Esophagus muscularis mucosa (tissue), 4 donors: ENCODE results near the gene CSK. TPM values are rescaled to one million over a fixed set of nuclear protein-coding genes. Genes with fewer than 3 reads are reported as not detected.

Experiments
- DNase-seq: peaks from one replicate; pipeline ENCODE4 v3.0.0-alpha.2; 2017; ENCODE audit errors: extremely low spot score
- H3K27ac ChIP-seq, 4 donors: fragments of 200-600 bp; sonication (generic); replicated peaks in 1 of 4; 1 replicate in 3 of 4; 2 replicates in 1 of 4; pipeline ENCODE4 v1.5.1; 2016 to 2019; ENCODE audit warnings: mild to moderate bottlenecking in 1 of 4
- H3K27me3 ChIP-seq, 4 donors: fragments of 200-600 bp; sonication (generic); one replicate each; pipeline versions ENCODE4 v1.5.1 to v1.6.0; 2016 to 2019
- H3K36me3 ChIP-seq, 4 donors: fragments of 200-600 bp; sonication (generic); one replicate each; pipeline ENCODE4 v1.5.1; 2016 to 2019
- H3K4me1 ChIP-seq, 4 donors: fragments of 200-600 bp; sonication (generic); one replicate each; pipeline ENCODE4 v1.5.1; 2016 to 2019
- H3K4me3 ChIP-seq, 4 donors: fragments of 200-600 bp; sonication (generic); 1 replicate in 2 of 4; 2 replicates in 2 of 4; pipeline ENCODE4 v1.5.1; 2016 to 2019; ENCODE audit warnings: mild to moderate bottlenecking in 4 of 4, moderate library complexity in 1 of 4
- H3K9me3 ChIP-seq, 4 donors: fragments of 200-600 bp; sonication (generic); 1 replicate in 3 of 4; 2 replicates in 1 of 4; pipeline ENCODE4 v1.5.1; 2016 to 2019
- EP300 ChIP-seq: sonication (generic); formaldehyde crosslinking; IDR thresholded peaks from one replicate; pipeline ENCODE4 v1.6.1; 2017; ENCODE audit warnings: antibody characterized with exemption
- POLR2A ChIP-seq: fragments of 450-650 bp; IDR thresholded peaks from one replicate; pipeline ENCODE4 v1.6.1; 2017; ENCODE audit warnings: antibody characterized with exemption, moderate library complexity, mild to moderate bottlenecking, low read depth
- POLR2AphosphoS5 ChIP-seq, 2 donors: sonication (generic); formaldehyde crosslinking; IDR thresholded peaks; one replicate each; pipeline ENCODE4 v1.6.1; 2017; ENCODE audit warnings: antibody characterized with exemption in 2 of 2
- WGBS: methylation state at CpG from one replicate; pipeline ENCODE4 v1.1.5; 2018; 5-methylcytosine and 5-hydroxymethylcytosine counted together
- intact Hi-C: fragments of 100-400 bp; cut with DNase I; formaldehyde crosslinking; loops from one replicate; pipeline ENCODE4 v1.15.1; 2023
- total RNA-seq, 4 donors: library from RNA; depleted of rRNA; stranded (reverse); fragments of >200 nt; gene quantifications; one replicate each; pipeline versions ENCODE4 v1.1.0 to v1.2.1, GENCODE V29; 2016
- TF ChIP-seq, protein P1 (sequence below), 3 experiments: fragments of 200-600 bp in 2 of 3; fragments of 450-650 bp in 1 of 3; sonication (generic) in 2 of 3; IDR thresholded peaks; one replicate each; pipeline ENCODE4 v1.5.1; 2017 to 2019; ENCODE audit warnings: antibody characterized with exemption in 3 of 3, mild to moderate bottlenecking in 2 of 3, moderate library complexity in 1 of 3

CSK gene
- total RNA-seq, 4 donors from 2014 or later, result 14.0 to 28.7 (median 21.9) TPM

GRCh38 chr15:74786551-74787165, 4.8 kb downstream of the CSK start:
- peaks cover 85 to 93% (median 88%) of the 10 kb centered on the region in 4 donors for H3K4me1 ChIP-seq
- no peaks in the 10 kb centered on the region for H3K9me3 ChIP-seq
- H3K27me3 ChIP-seq, result no peaks in the 10 kb centered on the region
- no peaks in the 10 kb centered on the region for H3K36me3 ChIP-seq
- DNase-seq, result no peak
- 59% methylated on average over 6 of the region's 7 CpGs for WGBS
- no peak overlapping the region for H3K4me3 ChIP-seq
- intact Hi-C loops, result no loop called here
- peak overlapping the region; percentile 56 to 72 (median 60) for H3K27ac ChIP-seq
- TF ChIP-seq POLR2AphosphoS5 (IDR thresholded peaks at IDR 0.05), result no peak
- TF ChIP-seq, protein P1, sequence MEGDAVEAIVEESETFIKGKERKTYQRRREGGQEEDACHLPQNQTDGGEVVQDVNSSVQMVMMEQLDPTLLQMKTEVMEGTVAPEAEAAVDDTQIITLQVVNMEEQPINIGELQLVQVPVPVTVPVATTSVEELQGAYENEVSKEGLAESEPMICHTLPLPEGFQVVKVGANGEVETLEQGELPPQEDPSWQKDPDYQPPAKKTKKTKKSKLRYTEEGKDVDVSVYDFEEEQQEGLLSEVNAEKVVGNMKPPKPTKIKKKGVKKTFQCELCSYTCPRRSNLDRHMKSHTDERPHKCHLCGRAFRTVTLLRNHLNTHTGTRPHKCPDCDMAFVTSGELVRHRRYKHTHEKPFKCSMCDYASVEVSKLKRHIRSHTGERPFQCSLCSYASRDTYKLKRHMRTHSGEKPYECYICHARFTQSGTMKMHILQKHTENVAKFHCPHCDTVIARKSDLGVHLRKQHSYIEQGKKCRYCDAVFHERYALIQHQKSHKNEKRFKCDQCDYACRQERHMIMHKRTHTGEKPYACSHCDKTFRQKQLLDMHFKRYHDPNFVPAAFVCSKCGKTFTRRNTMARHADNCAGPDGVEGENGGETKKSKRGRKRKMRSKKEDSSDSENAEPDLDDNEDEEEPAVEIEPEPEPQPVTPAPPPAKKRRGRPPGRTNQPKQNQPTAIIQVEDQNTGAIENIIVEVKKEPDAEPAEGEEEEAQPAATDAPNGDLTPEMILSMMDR (IDR thresholded peaks at IDR 0.05), result no peak
- no peak for TF ChIP-seq POLR2A
- TF ChIP-seq EP300, result no peak

DNA sequence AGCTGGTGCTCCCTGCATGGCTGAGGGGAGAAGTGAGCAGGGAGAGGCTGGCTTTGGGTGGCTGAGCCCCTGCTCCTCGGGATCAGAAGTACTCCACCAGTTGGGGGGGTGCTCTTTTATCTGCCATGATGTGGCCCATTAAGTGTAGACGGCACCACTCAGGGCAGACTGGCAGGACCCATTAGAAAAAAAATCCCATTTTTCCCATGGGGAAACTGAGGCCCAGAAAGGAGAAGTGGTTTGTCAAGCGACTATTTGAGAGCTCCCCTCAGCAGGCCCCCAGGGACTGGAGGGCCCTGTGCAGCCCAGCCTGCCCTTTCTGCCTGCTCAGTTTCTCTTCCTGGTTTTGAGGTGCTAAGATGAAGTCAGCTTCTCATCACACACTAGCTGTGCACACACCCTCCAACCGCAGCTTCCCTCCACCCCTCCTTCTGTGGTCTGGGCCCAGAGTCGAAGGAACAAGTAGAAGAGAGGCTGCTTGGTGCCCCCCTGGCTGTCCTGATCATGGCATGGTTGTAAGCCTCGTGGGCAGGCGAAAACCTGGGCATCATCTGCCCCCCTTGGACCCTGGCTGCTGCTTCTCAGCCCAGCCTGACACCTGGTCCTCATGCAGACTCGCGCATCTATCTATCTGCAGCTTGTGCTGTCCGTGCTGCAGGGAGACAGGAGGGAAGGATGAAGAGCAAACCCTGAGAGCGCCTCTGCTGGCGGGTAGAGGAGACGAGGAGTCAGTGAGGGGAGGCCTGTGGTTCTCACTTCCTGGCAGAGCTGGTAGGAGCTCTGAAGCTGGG, 5.6 kb downstream of the CSK start:
- H3K27me3 ChIP-seq, result no peaks in the 10 kb centered on the region
- H3K9me3 ChIP-seq, result no peaks in the 10 kb centered on the region
- WGBS, result 44% methylated on average over 8 of the region's 13 CpGs
- H3K27ac ChIP-seq, result peak overlapping the region; percentile 57 to 72 (median 66)
- H3K36me3 ChIP-seq, result no peaks in the 10 kb centered on the region
- intact Hi-C loops, result no loop called here
- peak overlapping the region in 1 of 4 donors; percentile 13 for H3K4me3 ChIP-seq
- TF ChIP-seq, protein P1 (IDR thresholded peaks at IDR 0.05), result peak in 2 of 3 experiments; percentile 16 to 31
- TF ChIP-seq POLR2A, result no peak
- peaks cover 92 to 98% (median 94%) of the 10 kb centered on the region in 4 donors for H3K4me1 ChIP-seq
- DNase-seq, result no peak

GRCh38 chr15:74788042-74788682, 6.3 kb downstream of the CSK start:
- Histone ChIP-seq H3K4me3 (no peak overlapping the region), H3K27ac (peak overlapping the region; percentile 57 to 72 (median 66)), H3K9me3 (no peaks in the 10 kb centered on the region), H3K4me1 (peaks cover 93 to 98% (median 96%) of the 10 kb centered on the region in 4 donors), H3K27me3 (no peaks in the 10 kb centered on the region), H3K36me3 (no peaks in the 10 kb centered on the region)
- intact Hi-C loops, result no loop called here
- WGBS, result 63% methylated on average over 7 of the region's 7 CpGs
- TF ChIP-seq POLR2A (no peak), POLR2AphosphoS5 (IDR thresholded peaks at IDR 0.05) (no peak), EP300 (no peak)
- TF ChIP-seq, protein P1 (IDR thresholded peaks at IDR 0.05), result no peak
- no peak for DNase-seq

DNA sequence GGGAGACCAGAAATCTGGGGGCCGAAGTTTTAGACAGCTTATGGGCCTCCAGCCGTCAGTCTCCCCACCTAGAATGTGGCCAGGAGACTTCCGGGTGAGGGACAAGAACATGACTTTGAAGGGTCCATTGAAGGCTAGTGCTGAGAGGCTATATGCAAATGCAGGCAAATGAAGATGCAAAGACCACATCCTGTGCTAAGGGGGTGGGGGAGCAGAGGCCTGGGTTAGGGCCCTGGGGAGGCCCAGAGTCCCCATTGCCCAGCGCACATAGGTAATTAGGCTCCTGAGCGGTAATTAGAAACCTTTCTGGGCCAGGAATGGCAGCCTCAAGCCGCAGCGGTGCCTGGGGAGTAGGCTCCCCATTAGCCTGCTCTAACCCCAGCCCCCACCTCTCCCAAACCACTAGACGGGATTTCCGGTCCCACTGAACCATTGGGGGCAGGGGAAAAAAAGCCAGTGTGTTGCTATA, 6.8 kb downstream of the CSK start:
- Histone ChIP-seq H3K36me3 (no peaks in the 10 kb centered on the region), H3K4me3 (peak overlapping the region in 2 of 4 donors; percentile 5 to 22), H3K27ac (peak overlapping the region; percentile 57 to 72 (median 65)), H3K4me1 (peaks cover 91 to 98% (median 95%) of the 10 kb centered on the region in 4 donors), H3K27me3 (no peaks in the 10 kb centered on the region), H3K9me3 (no peaks in the 10 kb centered on the region)
- TF ChIP-seq, protein P1 (IDR thresholded peaks at IDR 0.05), result no peak
- TF ChIP-seq EP300, result no peak
- no peak for TF ChIP-seq POLR2A
- TF ChIP-seq POLR2AphosphoS5 (IDR thresholded peaks at IDR 0.05), result no peak
- no peak for DNase-seq
- intact Hi-C loops, result no loop called here
- WGBS, result 62% methylated on average over 8 of the region's 9 CpGs
